WTC11 (cell line): ENCODE data around the gene RPS15. TPM values are rescaled to one million over a fixed set of nuclear protein-coding genes. Genes with fewer than 3 reads are reported as not detected.

ENCODE experiments used
- ATAC-seq: fragments of 200-7000 bp; cut with Tn5 transposase; 2 replicates; pipeline ENCODE4 v1.10.0; 2021; ENCODE audit warnings: mild to moderate bottlenecking, moderate library complexity
- CTCF ChIA-PET: fragments of 300-600 bp; sonication (Branson Sonifier 250); formaldehyde crosslinking; loops from one replicate; lab custom pipeline; 2021; ENCODE audit warnings: antibody characterized with exemption; lab: Charles Lee
- POLR2A ChIA-PET: fragments of 350-600 bp; sonication (Branson Sonifier 250); formaldehyde crosslinking; loops from one replicate; lab custom pipeline; 2021; ENCODE audit warnings: antibody characterized with exemption; lab: Charles Lee
- DNase-seq: peaks from one replicate; pipeline ENCODE4 v3.0.0; 2021; ENCODE audit warnings: low spot score
- H3K27ac Mint-ChIP-seq: 2 replicates; pipeline ENCODE4 v1.8.0; 2021; ENCODE audit warnings: mixed read lengths
- H3K27me3 Mint-ChIP-seq: 2 replicates; pipeline ENCODE4 v1.8.0; 2021; ENCODE audit warnings: low read depth, mild to moderate bottlenecking, moderate library complexity, mixed read lengths
- H3K36me3 Mint-ChIP-seq: 2 replicates; pipeline ENCODE4 v1.8.0; 2021; ENCODE audit warnings: mixed read lengths
- H3K4me1 Mint-ChIP-seq: 2 replicates; pipeline ENCODE4 v1.8.0; 2022; ENCODE audit warnings: mixed read lengths
- H3K4me3 Mint-ChIP-seq: 2 replicates; pipeline ENCODE4 v1.8.0; 2021; ENCODE audit warnings: mild to moderate bottlenecking, moderate library complexity, mixed read lengths
- H3K9me3 Mint-ChIP-seq: 2 replicates; pipeline ENCODE4 v1.8.0; 2021; ENCODE audit warnings: mixed read lengths
- CDX4 ChIP-seq: fragments of 250-450 bp; sonication (Bioruptor Pico); IDR thresholded peaks from 2 replicates; pipeline ENCODE4 v1.9.0; 2021; ENCODE audit warnings: moderate library complexity, mild to moderate bottlenecking, inconsistent platforms, borderline replicate concordance
- E2F4 ChIP-seq: sonication (generic); formaldehyde crosslinking; IDR thresholded peaks from 2 replicates; pipeline ENCODE4 v1.8.1; 2022; ENCODE audit warnings: low read depth, mild to moderate bottlenecking, moderate library complexity, missing genetic modification reagents, borderline replicate concordance
- FOXK1 ChIP-seq: sonication (generic); formaldehyde crosslinking; IDR thresholded peaks from 2 replicates; pipeline ENCODE4 v1.8.0; 2022; ENCODE audit warnings: mild to moderate bottlenecking, moderate library complexity, missing genetic modification reagents
- GTF2I ChIP-seq: fragments of 250-450 bp; sonication (Bioruptor Pico); conservative IDR thresholded peaks from 2 replicates; pipeline ENCODE4 v1.4.0; 2021; ENCODE audit warnings: mild to moderate bottlenecking
- HMGA2 ChIP-seq: fragments of 250-450 bp; sonication (Bioruptor Pico); IDR thresholded peaks from 2 replicates; pipeline ENCODE4 v1.4.0; 2021; ENCODE audit warnings: mild to moderate bottlenecking, moderate library complexity
- MYBL2 ChIP-seq: sonication (generic); formaldehyde crosslinking; IDR thresholded peaks from 2 replicates; pipeline ENCODE4 v1.8.1; 2023; ENCODE audit warnings: mild to moderate bottlenecking, moderate library complexity, missing genetic modification reagents
- NFYB ChIP-seq: sonication (generic); formaldehyde crosslinking; conservative IDR thresholded peaks from 2 replicates; pipeline ENCODE4 v1.8.0; 2022; ENCODE audit warnings: low read depth, missing genetic modification reagents
- NR1H2 ChIP-seq: sonication (generic); formaldehyde crosslinking; IDR thresholded peaks from 2 replicates; pipeline ENCODE4 v1.9.0; 2021; ENCODE audit warnings: mild to moderate bottlenecking, moderate library complexity, missing genetic modification reagents
- NR2C2 ChIP-seq: sonication (generic); formaldehyde crosslinking; IDR thresholded peaks from 2 replicates; pipeline ENCODE4 v1.8.0; 2022; ENCODE audit warnings: mild to moderate bottlenecking, missing genetic modification reagents
- NR3C1 ChIP-seq: sonication (generic); formaldehyde crosslinking; conservative IDR thresholded peaks from 2 replicates; pipeline ENCODE4 v1.8.1; 2023; ENCODE audit warnings: low read depth, mild to moderate bottlenecking, missing genetic modification reagents
- SMAD4 ChIP-seq: sonication (generic); formaldehyde crosslinking; IDR thresholded peaks from 2 replicates; pipeline ENCODE4 v1.8.0; 2022; ENCODE audit warnings: mild to moderate bottlenecking, missing genetic modification reagents
- SP1 ChIP-seq: sonication (generic); formaldehyde crosslinking; conservative IDR thresholded peaks from 2 replicates; pipeline ENCODE4 v1.8.1; 2022; ENCODE audit warnings: missing genetic modification reagents
- TP53 ChIP-seq: sonication (generic); formaldehyde crosslinking; IDR thresholded peaks from 2 replicates; pipeline ENCODE4 v1.8.1; 2023; ENCODE audit warnings: mild to moderate bottlenecking, missing genetic modification reagents
- ZNF121 ChIP-seq: sonication (generic); formaldehyde crosslinking; IDR thresholded peaks from 2 replicates; pipeline ENCODE4 v1.8.0; 2023; ENCODE audit warnings: missing genetic modification reagents
- ZNF138 ChIP-seq: sonication (generic); formaldehyde crosslinking; conservative IDR thresholded peaks from 2 replicates; pipeline ENCODE4 v1.8.1; 2022; ENCODE audit warnings: mild to moderate bottlenecking, moderate library complexity, missing genetic modification reagents
- ZNF423 ChIP-seq: fragments of 250-450 bp; sonication (Bioruptor Pico); IDR thresholded peaks from 2 replicates; pipeline ENCODE4 v2.1.2; 2022; ENCODE audit warnings: mild to moderate bottlenecking, moderate library complexity
- ZNF512 ChIP-seq: sonication (generic); formaldehyde crosslinking; IDR thresholded peaks from 2 replicates; pipeline ENCODE4 v1.8.1; 2022; ENCODE audit warnings: missing genetic modification reagents, borderline replicate concordance
- total RNA-seq: library from RNA; stranded (reverse); gene quantifications from 3 replicates; pipeline ENCODE4 v1.2.3, GENCODE V29; 2021
- TF ChIP-seq, protein P1 (sequence below): sonication (generic); formaldehyde crosslinking; IDR thresholded peaks from 2 replicates; pipeline ENCODE4 v1.8.0; 2023; ENCODE audit warnings: missing genetic modification reagents, mild to moderate bottlenecking, borderline replicate concordance
- TF ChIP-seq, protein P2 (sequence below): sonication (generic); formaldehyde crosslinking; IDR thresholded peaks from 2 replicates; pipeline ENCODE4 v1.8.0; 2022; ENCODE audit warnings: mild to moderate bottlenecking, missing genetic modification reagents

Gene RPS15
- total RNA-seq, 1 experiment from 2014 or later = 1,932 TPM

DNA sequence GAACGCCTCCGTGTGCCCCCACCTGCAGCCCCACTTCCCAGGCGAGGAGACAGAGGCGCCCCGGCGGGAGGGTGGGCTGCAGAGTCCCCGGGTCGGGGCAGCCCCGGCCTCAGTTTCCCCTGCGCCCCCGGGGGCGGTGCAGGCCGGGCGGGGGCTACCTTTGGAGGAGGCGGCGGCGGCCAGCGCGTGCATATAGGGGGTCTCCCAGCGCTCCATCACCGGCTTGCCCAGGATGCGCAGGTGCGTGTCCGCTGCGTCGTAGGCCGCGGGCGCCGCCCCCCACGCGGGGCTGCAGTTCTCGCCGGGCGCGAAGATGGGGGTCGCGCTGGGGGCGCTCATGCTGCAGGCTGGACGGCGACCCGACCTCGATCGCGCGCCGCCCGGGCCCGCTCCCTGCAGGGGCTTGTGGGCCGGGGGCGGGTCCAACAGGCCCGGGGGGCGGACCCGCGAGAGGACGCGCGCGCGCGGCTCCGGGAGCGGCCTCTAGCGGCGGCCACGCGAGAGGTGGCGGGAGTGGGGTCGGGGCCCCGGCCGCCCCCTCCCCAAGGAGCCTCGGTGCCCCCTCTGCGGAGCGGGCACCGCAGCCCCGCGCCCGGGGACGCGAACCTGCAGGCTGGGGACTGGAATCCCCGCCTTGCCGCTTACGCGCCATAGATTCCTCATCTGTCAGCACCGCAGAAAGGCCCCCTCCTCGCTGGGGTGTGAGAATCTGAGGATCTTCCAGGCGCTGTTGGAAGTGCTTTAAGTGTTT is 36.9 kb upstream of the RPS15 start, which contains the start of gene GAMT (continued):
- TF ChIP-seq MYBL2 (CRISPR knock-in tag) = no peak
- TF ChIP-seq, protein P1, sequence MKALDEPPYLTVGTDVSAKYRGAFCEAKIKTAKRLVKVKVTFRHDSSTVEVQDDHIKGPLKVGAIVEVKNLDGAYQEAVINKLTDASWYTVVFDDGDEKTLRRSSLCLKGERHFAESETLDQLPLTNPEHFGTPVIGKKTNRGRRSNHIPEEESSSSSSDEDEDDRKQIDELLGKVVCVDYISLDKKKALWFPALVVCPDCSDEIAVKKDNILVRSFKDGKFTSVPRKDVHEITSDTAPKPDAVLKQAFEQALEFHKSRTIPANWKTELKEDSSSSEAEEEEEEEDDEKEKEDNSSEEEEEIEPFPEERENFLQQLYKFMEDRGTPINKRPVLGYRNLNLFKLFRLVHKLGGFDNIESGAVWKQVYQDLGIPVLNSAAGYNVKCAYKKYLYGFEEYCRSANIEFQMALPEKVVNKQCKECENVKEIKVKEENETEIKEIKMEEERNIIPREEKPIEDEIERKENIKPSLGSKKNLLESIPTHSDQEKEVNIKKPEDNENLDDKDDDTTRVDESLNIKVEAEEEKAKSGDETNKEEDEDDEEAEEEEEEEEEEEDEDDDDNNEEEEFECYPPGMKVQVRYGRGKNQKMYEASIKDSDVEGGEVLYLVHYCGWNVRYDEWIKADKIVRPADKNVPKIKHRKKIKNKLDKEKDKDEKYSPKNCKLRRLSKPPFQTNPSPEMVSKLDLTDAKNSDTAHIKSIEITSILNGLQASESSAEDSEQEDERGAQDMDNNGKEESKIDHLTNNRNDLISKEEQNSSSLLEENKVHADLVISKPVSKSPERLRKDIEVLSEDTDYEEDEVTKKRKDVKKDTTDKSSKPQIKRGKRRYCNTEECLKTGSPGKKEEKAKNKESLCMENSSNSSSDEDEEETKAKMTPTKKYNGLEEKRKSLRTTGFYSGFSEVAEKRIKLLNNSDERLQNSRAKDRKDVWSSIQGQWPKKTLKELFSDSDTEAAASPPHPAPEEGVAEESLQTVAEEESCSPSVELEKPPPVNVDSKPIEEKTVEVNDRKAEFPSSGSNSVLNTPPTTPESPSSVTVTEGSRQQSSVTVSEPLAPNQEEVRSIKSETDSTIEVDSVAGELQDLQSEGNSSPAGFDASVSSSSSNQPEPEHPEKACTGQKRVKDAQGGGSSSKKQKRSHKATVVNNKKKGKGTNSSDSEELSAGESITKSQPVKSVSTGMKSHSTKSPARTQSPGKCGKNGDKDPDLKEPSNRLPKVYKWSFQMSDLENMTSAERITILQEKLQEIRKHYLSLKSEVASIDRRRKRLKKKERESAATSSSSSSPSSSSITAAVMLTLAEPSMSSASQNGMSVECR (CRISPR knock-in tag) = no peak
- no peak for TF ChIP-seq NR1H2 (CRISPR knock-in tag)
- no peak for TF ChIP-seq TP53 (CRISPR knock-in tag)
- TF ChIP-seq NFYB (CRISPR knock-in tag) = no peak
- TF ChIP-seq CDX4 (CRISPR knock-in tag) = no peak
- no peak for TF ChIP-seq E2F4 (CRISPR knock-in tag)
- TF ChIP-seq ZNF138 = no peak
- TF ChIP-seq, protein P2, sequence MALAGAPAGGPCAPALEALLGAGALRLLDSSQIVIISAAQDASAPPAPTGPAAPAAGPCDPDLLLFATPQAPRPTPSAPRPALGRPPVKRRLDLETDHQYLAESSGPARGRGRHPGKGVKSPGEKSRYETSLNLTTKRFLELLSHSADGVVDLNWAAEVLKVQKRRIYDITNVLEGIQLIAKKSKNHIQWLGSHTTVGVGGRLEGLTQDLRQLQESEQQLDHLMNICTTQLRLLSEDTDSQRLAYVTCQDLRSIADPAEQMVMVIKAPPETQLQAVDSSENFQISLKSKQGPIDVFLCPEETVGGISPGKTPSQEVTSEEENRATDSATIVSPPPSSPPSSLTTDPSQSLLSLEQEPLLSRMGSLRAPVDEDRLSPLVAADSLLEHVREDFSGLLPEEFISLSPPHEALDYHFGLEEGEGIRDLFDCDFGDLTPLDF = no peak
- TF ChIP-seq ZNF512 (CRISPR knock-in tag) = no peak
- no peak for TF ChIP-seq SMAD4 (CRISPR knock-in tag)
- 0 out of 2 replicates have a peak, but pooled peaks have one; percentile 58 for TF ChIP-seq SP1
- TF ChIP-seq NR3C1 = no peak
- TF ChIP-seq FOXK1 (CRISPR knock-in tag) = peak; percentile 51

GRCh38 chr19:1401889-1402217 is 36.3 kb upstream of the RPS15 start:
- POLR2A ChIA-PET = no interaction called here
- CTCF ChIA-PET = no interaction called here
- H3K4me3 Mint-ChIP-seq = peak overlapping the region; percentile 57

More at GRCh38 chr19:1401889-1402217, 36.3 kb upstream of the RPS15 start:
- H3K4me1 Mint-ChIP-seq = peaks cover 12% of the 10 kb centered on the region
- H3K9me3 Mint-ChIP-seq = no peaks in the 10 kb centered on the region
- ATAC-seq (no peak), DNase-seq (no peak)
- no peak overlapping the region for H3K27ac Mint-ChIP-seq
- H3K27me3 Mint-ChIP-seq = peaks cover 6% of the 10 kb centered on the region; the same call in 1 of the 2 replicates
- TF ChIP-seq ZNF423 (no peak), SMAD4 (CRISPR knock-in tag) (no peak), HMGA2 (CRISPR knock-in tag) (no peak), ZNF121 (CRISPR knock-in tag) (peak; percentile 97), NR2C2 (no peak), NR1H2 (CRISPR knock-in tag) (no peak), GTF2I (CRISPR knock-in tag) (peak; percentile 84)
- TF ChIP-seq, protein P1 (CRISPR knock-in tag) = no peak
- peaks cover 2% of the 10 kb centered on the region; the same call in 1 of the 2 replicates for H3K36me3 Mint-ChIP-seq
